ENCODE data around the gene PPP1CA.
"Not testable (repeated sequence)": the region's sequence is repeated elsewhere in the genome, so short reads cannot be mapped to it uniquely, and the experiment has no call there.

Gene PPP1CA

GRCh38 chr11:67417425-67417824 lies 15.8 kb upstream of the PPP1CA start:
- DNase-seq (ENCODE audit: low spot score), result no peak

GRCh38 chr11:67416416-67417335 lies 15.0 kb upstream of the PPP1CA start:
- peak; percentile 87 for DNase-seq (ENCODE audit: low spot score)

GRCh38 chr11:67415501-67416304 lies 14.0 kb upstream of the PPP1CA start, which contains the start of gene CARNS1:
Gene CARNS1, plus strand, starts transcription at chr11:67415678. Its CDS starts 522 bp downstream, at chr11:67416200.
- no peak for DNase-seq (ENCODE audit: low spot score)

- no peak for DNase-seq (ENCODE audit: low spot score)
Measured at GRCh38 chr11:67413266-67413849, 11.7 kb upstream of the PPP1CA start.

- DNase-seq (ENCODE audit: low spot score), result no peak
Measured at GRCh38 chr11:67412495-67413179, 11.0 kb upstream of the PPP1CA start.

- no peak for DNase-seq (ENCODE audit: low spot score)
Measured at GRCh38 chr11:67411785-67412152, 10.1 kb upstream of the PPP1CA start.

GRCh38 chr11:67410984-67411784 lies 9.5 kb upstream of the PPP1CA start:
- no peak for DNase-seq (ENCODE audit: low spot score)

GRCh38 chr11:67410369-67410831 lies 8.7 kb upstream of the PPP1CA start:
- DNase-seq (ENCODE audit: low spot score), result no peak

- no peak for DNase-seq (ENCODE audit: low spot score)
Measured at GRCh38 chr11:67409781-67410368, 8.2 kb upstream of the PPP1CA start.

GRCh38 chr11:67409261-67409666 lies 7.6 kb upstream of the PPP1CA start:
- peak; percentile 75 for DNase-seq (ENCODE audit: low spot score)

GRCh38 chr11:67408437-67409200 lies 7.0 kb upstream of the PPP1CA start:
- DNase-seq (ENCODE audit: low spot score), result no peak

GRCh38 chr11:67407688-67408163 lies 6.1 kb upstream of the PPP1CA start:
- DNase-seq (ENCODE audit: low spot score), result no peak

GRCh38 chr11:67406969-67407687 lies 5.5 kb upstream of the PPP1CA start:
- DNase-seq (ENCODE audit: low spot score), result no peak

- no peak for DNase-seq (ENCODE audit: low spot score)
Measured at GRCh38 chr11:67406420-67406968, 4.8 kb upstream of the PPP1CA start.

GRCh38 chr11:67405688-67406339 lies 4.2 kb upstream of the PPP1CA start:
- DNase-seq (ENCODE audit: low spot score), result no peak

- no peak for DNase-seq (ENCODE audit: low spot score)
Measured at GRCh38 chr11:67405196-67405567, 3.5 kb upstream of the PPP1CA start.

- DNase-seq (ENCODE audit: low spot score), result peak; percentile 55
Measured at GRCh38 chr11:67404515-67405195, 3.0 kb upstream of the PPP1CA start.

GRCh38 chr11:67403085-67403484 lies 1.4 kb upstream of the PPP1CA start:
- DNase-seq (ENCODE audit: low spot score), result not testable (repeated sequence)

Data from CD4-positive, alpha-beta T cell treated with Interleukin-15 for 4 hours (primary cell).